K562 (cell line): ENCODE results near the gene FGFRL1. TPM values are rescaled to one million over a fixed set of nuclear protein-coding genes. Genes with fewer than 3 reads are reported as not detected.
A peak's percentile ranks its signal among the peaks of the same experiment; 100 is the strongest.

Experiments used
- ATF6 ChIP-seq: sonication (generic); formaldehyde crosslinking; IDR thresholded peaks from 2 replicates; pipeline ENCODE4 v1.4.0; 2020; ENCODE audit warnings: mild to moderate bottlenecking, missing genetic modification reagents
- CTCF ChIP-seq, 3 experiments: IDR thresholded peaks in 2 of 3; conservative IDR thresholded peaks in 1 of 3; 2 replicates each; pipeline ENCODE4 v1.5.1; 2011 to 2012; ENCODE audit warnings: low read length in 3 of 3, mild to moderate bottlenecking in 3 of 3, control low read depth in 2 of 3, improper control_type of control experiment in 1 of 3, inconsistent platforms in 1 of 3, low read depth in 1 of 3, mixed read lengths in 1 of 3, moderate library complexity in 1 of 3; ENCODE audit not compliant: insufficient read depth in 2 of 3
- FOXO4 ChIP-seq: fragments of 450-650 bp; formaldehyde crosslinking; IDR thresholded peaks from 2 replicates; pipeline ENCODE4 v1.4.0; 2020; ENCODE audit warnings: mild to moderate bottlenecking, moderate library complexity
- KDM1A ChIP-seq, 2 experiments: fragments of 450-650 bp; IDR thresholded peaks; 2 replicates each; pipeline ENCODE4 v1.6.1; 2016; ENCODE audit warnings: mild to moderate bottlenecking in 2 of 2
- MTF1 ChIP-seq: fragments of 250-450 bp; sonication (Bioruptor Pico); IDR thresholded peaks from 2 replicates; pipeline ENCODE4 v1.9.0; 2021; ENCODE audit warnings: moderate library complexity, mild to moderate bottlenecking, inconsistent platforms, borderline replicate concordance
- NR2C2 ChIP-seq, 2 experiments: fragments of 200-800 bp in 1 of 2; sonication (Bioruptor generic) in 1 of 2; sonication (generic) in 1 of 2; formaldehyde crosslinking in 1 of 2; IDR thresholded peaks; 2 replicates each; pipeline versions ENCODE4 v1.6.1 to v1.8.0; 2016 to 2022; ENCODE audit warnings: mild to moderate bottlenecking in 1 of 2, missing compliant biosample characterization in 1 of 2, missing genetic modification characterization in 1 of 2, missing genetic modification reagents in 1 of 2
- POLR3G ChIP-seq: IDR thresholded peaks from 2 replicates; pipeline ENCODE4 v1.6.1; 2011; ENCODE audit not compliant: insufficient read length, insufficient replicate concordance; ENCODE audit errors: extremely low read depth
- SMARCA5 ChIP-seq: fragments of 450-650 bp; IDR thresholded peaks from 2 replicates; pipeline ENCODE4 v1.6.1; 2016
- TCF3 ChIP-seq: sonication (generic); formaldehyde crosslinking; IDR thresholded peaks from 2 replicates; pipeline ENCODE4 v1.4.0; 2020; ENCODE audit warnings: mild to moderate bottlenecking, missing genetic modification reagents
- TRIM24 ChIP-seq, 2 experiments: fragments of 450-650 bp; IDR thresholded peaks; 2 replicates each; pipeline ENCODE4 v1.6.1; 2016
- polyA plus RNA-seq, 8 experiments: library from polyadenylated mRNA; depleted of rRNA in 4 of 8; stranded (reverse) in 5 of 8; unstranded in 3 of 8; fragments of >200 nt; fragmentation: Nextera tagmentation in 2 of 8; fragmentation: Illumina TruSeq in 1 of 8; extraction: Ambion mirVana in 2 of 8; extraction: Trizol in 1 of 8; gene quantifications; 2 replicates each; pipeline versions ENCODE4 v1.2.1 to v1.2.3, GENCODE V29; 2011 to 2014; ENCODE audit warnings: inconsistent platforms in 1 of 8, missing spikeins in 1 of 8
- total RNA-seq, 7 experiments: library from RNA; depleted of rRNA in 6 of 7; stranded (reverse); fragments of >200 nt in 6 of 7; fragmentation: Illumina TruSeq in 2 of 7; extraction: Trizol in 2 of 7; gene quantifications; 2 replicates each; pipeline versions ENCODE4 v1.2.1 to v1.2.3, GENCODE V29; 2011 to 2021; ENCODE audit warnings: low replicate concordance in 1 of 7
- TF ChIP-seq, protein P1 (sequence below): fragments of 250-450 bp; sonication (Bioruptor Pico); IDR thresholded peaks from 2 replicates; pipeline ENCODE4 v1.4.0; 2020; ENCODE audit warnings: mild to moderate bottlenecking, moderate library complexity
- TF ChIP-seq, protein P2 (sequence below): sonication (generic); formaldehyde crosslinking; IDR thresholded peaks from 2 replicates; pipeline ENCODE4 v1.8.0; 2022; ENCODE audit warnings: mild to moderate bottlenecking, low read depth, missing genetic modification reagents

Gene FGFRL1
- total and polyA plus RNA-seq, 9 of the 15 experiments (the other 6 are each of a cell fraction or from before 2014, with no cell fraction given), result 0.34 to 49.9 (median 14.6) TPM

DNA sequence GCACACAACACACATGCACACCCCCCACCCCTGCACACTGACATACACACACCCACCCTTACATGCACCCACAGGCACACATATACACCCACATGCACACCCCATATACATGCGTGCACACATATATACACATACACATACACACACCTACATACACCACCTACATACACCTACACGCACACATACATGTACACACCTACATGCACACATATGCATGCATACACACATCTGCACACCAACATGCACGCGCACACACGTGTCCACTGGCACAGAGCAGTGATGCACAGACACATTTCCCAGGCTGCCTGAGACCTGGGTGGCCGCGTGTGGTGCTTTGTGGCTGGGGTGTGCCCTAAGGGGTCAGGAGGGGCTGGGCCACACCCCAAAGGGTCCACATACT lies 31.7 kb downstream of the FGFRL1 start (continued):
- TF ChIP-seq TCF3, result no peak
- TF ChIP-seq SMARCA5, result peak; percentile 67; the same call in 1 of the 2 replicates
- TF ChIP-seq POLR3G, result no peak
- TF ChIP-seq MTF1, result no peak
- TF ChIP-seq KDM1A (IDR thresholded peaks at IDR 0.05), result peak in 1 of 2 experiments; percentile 100; a peak in 2 of 4 replicates
- TF ChIP-seq NR2C2 (CRISPR knock-in tag; IDR thresholded peaks at IDR 0.05), result no peak
- TF ChIP-seq NR2C2 (tag; IDR thresholded peaks at IDR 0.05), result no peak
- TF ChIP-seq, protein P1, sequence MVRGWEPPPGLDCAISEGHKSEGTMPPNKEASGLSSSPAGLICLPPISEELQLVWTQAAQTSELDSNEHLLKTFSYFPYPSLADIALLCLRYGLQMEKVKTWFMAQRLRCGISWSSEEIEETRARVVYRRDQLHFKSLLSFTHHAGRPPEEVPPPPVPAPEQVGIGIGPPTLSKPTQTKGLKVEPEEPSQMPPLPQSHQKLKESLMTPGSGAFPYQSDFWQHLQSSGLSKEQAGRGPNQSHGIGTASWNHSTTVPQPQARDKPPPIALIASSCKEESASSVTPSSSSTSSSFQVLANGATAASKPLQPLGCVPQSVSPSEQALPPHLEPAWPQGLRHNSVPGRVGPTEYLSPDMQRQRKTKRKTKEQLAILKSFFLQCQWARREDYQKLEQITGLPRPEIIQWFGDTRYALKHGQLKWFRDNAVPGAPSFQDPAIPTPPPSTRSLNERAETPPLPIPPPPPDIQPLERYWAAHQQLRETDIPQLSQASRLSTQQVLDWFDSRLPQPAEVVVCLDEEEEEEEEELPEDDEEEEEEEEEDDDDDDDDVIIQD (CRISPR knock-in tag), result no peak
- TF ChIP-seq ATF6 (CRISPR knock-in tag), result no peak
- no peak for TF ChIP-seq CTCF (IDR thresholded peaks at IDR 0.05 in 2 of 3, conservative IDR thresholded peaks at IDR 0.05 in 1 of 3; ENCODE audit: insufficient read depth in 2 of 3, low read depth in 1 of 3, low read length in 3 of 3)
- TF ChIP-seq, protein P2, sequence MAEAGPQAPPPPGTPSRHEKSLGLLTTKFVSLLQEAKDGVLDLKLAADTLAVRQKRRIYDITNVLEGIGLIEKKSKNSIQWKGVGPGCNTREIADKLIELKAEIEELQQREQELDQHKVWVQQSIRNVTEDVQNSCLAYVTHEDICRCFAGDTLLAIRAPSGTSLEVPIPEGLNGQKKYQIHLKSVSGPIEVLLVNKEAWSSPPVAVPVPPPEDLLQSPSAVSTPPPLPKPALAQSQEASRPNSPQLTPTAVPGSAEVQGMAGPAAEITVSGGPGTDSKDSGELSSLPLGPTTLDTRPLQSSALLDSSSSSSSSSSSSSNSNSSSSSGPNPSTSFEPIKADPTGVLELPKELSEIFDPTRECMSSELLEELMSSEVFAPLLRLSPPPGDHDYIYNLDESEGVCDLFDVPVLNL (CRISPR knock-in tag), result peak; percentile 46; the same call in 1 of the 2 replicates
- TF ChIP-seq FOXO4, result no peak
- TF ChIP-seq TRIM24 (IDR thresholded peaks at IDR 0.05), result no peak
